A549 (cell line): ENCODE results near the gene COL16A1. TPM values are rescaled to one million over a fixed set of nuclear protein-coding genes. Genes with fewer than 3 reads are reported as not detected.

Experiments used
- ATAC-seq, 2 experiments: fragments of 200-7000 bp in 1 of 2; fragments of >200 bp in 1 of 2; cut with Nextera tagmentation in 1 of 2; cut with Tn5 transposase in 1 of 2; 3 replicates each; pipeline versions ENCODE4 v1.8.0 to v1.9.1; 2018 to 2020; ENCODE audit warnings: mild to moderate bottlenecking in 1 of 2, moderate library complexity in 1 of 2
- CTCF ChIA-PET: fragments of 300-600 bp; sonication (Branson Sonifier 250); formaldehyde crosslinking; extraction: SDS; loops from one replicate; lab custom pipeline; 2021; ENCODE audit warnings: antibody characterized with exemption, inconsistent platforms; lab: Yijun Ruan, JAX
- POLR2A ChIA-PET: fragments of 350-600 bp; formaldehyde crosslinking; extraction: SDS; loops from one replicate; lab custom pipeline; 2021; ENCODE audit warnings: antibody characterized with exemption, inconsistent platforms; lab: Yijun Ruan, JAX
- DNase-seq, 2 experiments: peaks; one replicate each; pipeline versions ENCODE4 v3.0.0 to v3.0.0-alpha.2; 2011 to 2016; ENCODE audit warnings: low read depth in 1 of 2, low spot score in 1 of 2
- FAIRE-seq: peaks from 2 replicates; lab custom pipeline; 2011; peaks lifted over from hg19 to GRCh38; lab: Jason Lieb, UNC
- H3K27ac ChIP-seq, 2 experiments: fragments of >200 bp; sonication (Bioruptor Twin); formaldehyde crosslinking; 3 replicates each; pipeline ENCODE4 v1.5.1; 2016 to 2017
- H3K4me1 ChIP-seq: fragments of >200 bp; sonication (Bioruptor Twin); formaldehyde crosslinking; 3 replicates; pipeline ENCODE4 v1.6.1; 2016
- H3K4me2 ChIP-seq: fragments of >200 bp; sonication (Bioruptor Twin); formaldehyde crosslinking; 3 replicates; pipeline ENCODE4 v1.6.1; 2016
- H3K4me3 ChIP-seq: fragments of >200 bp; sonication (Bioruptor Twin); formaldehyde crosslinking; 3 replicates; pipeline ENCODE4 v1.5.1; 2016
- H3K9me3 ChIP-seq: fragments of >200 bp; sonication (Bioruptor Twin); formaldehyde crosslinking; 3 replicates; pipeline ENCODE4 v1.6.1; 2016
- ATOH8 ChIP-seq: fragments of 250-450 bp; sonication (Bioruptor Pico); IDR thresholded peaks from 2 replicates; pipeline ENCODE4 v1.5.0; 2020; ENCODE audit warnings: low read depth, mild to moderate bottlenecking, moderate library complexity
- BCL3 ChIP-seq: fragments of >200 bp; sonication (Bioruptor Twin); formaldehyde crosslinking; IDR thresholded peaks from 3 replicates; pipeline ENCODE4 v1.6.1; 2016
- CBX2 ChIP-seq: fragments of 200-600 bp; sonication (generic); IDR thresholded peaks from 2 replicates; pipeline ENCODE4 v1.6.1; 2016; ENCODE audit warnings: low read depth, mild to moderate bottlenecking, borderline replicate concordance
- CEBPB ChIP-seq, 2 experiments: fragments of >200 bp in 1 of 2; sonication (Bioruptor Twin) in 1 of 2; formaldehyde crosslinking in 1 of 2; IDR thresholded peaks; 2 replicates each; pipeline ENCODE4 v1.6.1; 2012 to 2016
- CHD2 ChIP-seq: fragments of 150-350 bp; IDR thresholded peaks from 2 replicates; pipeline ENCODE4 v1.6.1; 2014; ENCODE audit warnings: low read length; ENCODE audit not compliant: partially characterized antibody
- EHF ChIP-seq: fragments of 250-450 bp; sonication (Bioruptor Pico); IDR thresholded peaks from 2 replicates; pipeline ENCODE4 v1.5.0; 2020; ENCODE audit warnings: mild to moderate bottlenecking
- ELK1 ChIP-seq: fragments of 150-350 bp; IDR thresholded peaks from 2 replicates; pipeline ENCODE4 v1.6.1; 2014; ENCODE audit warnings: low read depth, mild to moderate bottlenecking, low read length
- ESRRA ChIP-seq: fragments of 150-350 bp; IDR thresholded peaks from 2 replicates; pipeline ENCODE4 v1.6.1; 2014; ENCODE audit warnings: mild to moderate bottlenecking, low read length, borderline replicate concordance
- FOSL2 ChIP-seq, 2 experiments: fragments of 450-650 bp in 1 of 2; fragments of >200 bp in 1 of 2; sonication (Bioruptor Twin) in 1 of 2; formaldehyde crosslinking; IDR thresholded peaks; 2 replicates each; pipeline versions ENCODE4 v1.5.0 to v1.6.1; 2016 to 2020; ENCODE audit warnings: mild to moderate bottlenecking in 1 of 2, moderate library complexity in 1 of 2
- HOXA7 ChIP-seq: fragments of 250-450 bp; sonication (Bioruptor Pico); IDR thresholded peaks from 2 replicates; pipeline ENCODE4 v1.5.0; 2020; ENCODE audit warnings: mild to moderate bottlenecking, moderate library complexity
- JUNB ChIP-seq: fragments of >200 bp; sonication (Bioruptor Twin); formaldehyde crosslinking; IDR thresholded peaks from 2 replicates; pipeline ENCODE4 v1.6.1; 2016
- MAZ ChIP-seq: fragments of 150-350 bp; IDR thresholded peaks from 2 replicates; pipeline ENCODE4 v1.6.1; 2014; ENCODE audit warnings: antibody characterized with exemption, low read depth, low read length, borderline replicate concordance
- NFE2L2 ChIP-seq: fragments of 150-350 bp; conservative IDR thresholded peaks from 2 replicates; pipeline ENCODE4 v1.6.1; 2014; ENCODE audit warnings: low read length
- NPAS2 ChIP-seq: fragments of 250-450 bp; sonication (Bioruptor Pico); IDR thresholded peaks from 2 replicates; pipeline ENCODE4 v1.8.0; 2022; ENCODE audit warnings: mild to moderate bottlenecking, moderate library complexity, borderline replicate concordance
- NR3C1 ChIP-seq: fragments of >200 bp; sonication (Bioruptor Twin); formaldehyde crosslinking; IDR thresholded peaks from 3 replicates; pipeline ENCODE4 v1.6.1; 2017
- PBX3 ChIP-seq: IDR thresholded peaks from 2 replicates; pipeline ENCODE4 v1.6.1; 2012
- RAD21 ChIP-seq, 2 experiments: fragments of >200 bp in 1 of 2; sonication (Bioruptor Twin) in 1 of 2; formaldehyde crosslinking in 1 of 2; IDR thresholded peaks in 1 of 2; conservative IDR thresholded peaks in 1 of 2; 2 replicates in 1 of 2; 3 replicates in 1 of 2; pipeline ENCODE4 v1.6.1; 2012 to 2018; ENCODE audit warnings: inconsistent platforms in 1 of 2
- RARB ChIP-seq: fragments of 250-450 bp; sonication (Bioruptor Pico); IDR thresholded peaks from 2 replicates; pipeline ENCODE4 v1.8.0; 2021; ENCODE audit warnings: mild to moderate bottlenecking, moderate library complexity
- RCOR1 ChIP-seq: fragments of 150-350 bp; IDR thresholded peaks from 2 replicates; pipeline ENCODE4 v1.6.1; 2014; ENCODE audit warnings: antibody characterized with exemption, low read length, low read depth
- RFX5 ChIP-seq: fragments of 450-650 bp; IDR thresholded peaks from 2 replicates; pipeline ENCODE4 v1.7.1; 2014; ENCODE audit warnings: antibody characterized with exemption, mild to moderate bottlenecking, moderate library complexity
- SREBF2 ChIP-seq: fragments of 450-650 bp; IDR thresholded peaks from 2 replicates; pipeline ENCODE4 v1.6.1; 2014; ENCODE audit warnings: mild to moderate bottlenecking, moderate library complexity
- TFCP2L1 ChIP-seq: fragments of 250-450 bp; sonication (Bioruptor Pico); IDR thresholded peaks from 2 replicates; pipeline ENCODE4 v1.5.0; 2021; ENCODE audit warnings: mild to moderate bottlenecking
- TP53 ChIP-seq: fragments of 250-450 bp; sonication (Bioruptor Pico); IDR thresholded peaks from 2 replicates; pipeline ENCODE4 v1.5.0; 2021; ENCODE audit warnings: mild to moderate bottlenecking, moderate library complexity
- ZFP36 ChIP-seq: fragments of 450-650 bp; IDR thresholded peaks from 2 replicates; pipeline ENCODE4 v1.6.1; 2014; ENCODE audit warnings: borderline replicate concordance; ENCODE audit not compliant: partially characterized antibody
- WGBS: methylation state at CpG from one replicate; pipeline ENCODE4 v1.1.6; 2017; ENCODE audit errors: missing lambda C conversion rate; 5-methylcytosine and 5-hydroxymethylcytosine counted together
- polyA plus RNA-seq, 4 experiments: library from polyadenylated mRNA; depleted of rRNA in 3 of 4; stranded (reverse); fragments of >200 nt; fragmentation: RNase III in 1 of 4; extraction: RNeasy Plus Mini Kit Qiagen cat#74134 plus additional on column Dnase treatment in 1 of 4; gene quantifications; 2 replicates in 3 of 4; 3 replicates in 1 of 4; pipeline ENCODE4 v1.2.3, GENCODE V29; 2011 to 2017
- TF ChIP-seq, protein P1 (sequence below): fragments of 450-650 bp; IDR thresholded peaks from 2 replicates; pipeline ENCODE4 v1.6.1; 2014; ENCODE audit warnings: antibody characterized with exemption

The COL16A1 gene
- polyA plus RNA-seq, 2 of the 4 experiments (the other 2 are of a cell fraction) = 1.4 to 8.1 TPM

GRCh38 chr1:31609514-31610118 lies 94.2 kb downstream of the COL16A1 start:
- H3K27ac ChIP-seq = no peak overlapping the region
- ChIA-PET CTCF (interaction anchor here (1.1 to 3.3 kb wide), 3 partner anchors 8 to 60 kb away, joined by 3 to 8 read pairs (median 7); no protein-coding TSS in a partner anchor), POLR2A (no interaction called here)
- TF ChIP-seq ELK1 = no peak
- no peak for TF ChIP-seq RARB (CRISPR knock-in tag)
- TF ChIP-seq NPAS2 (CRISPR knock-in tag) = no peak
- TF ChIP-seq ATOH8 = no peak
- no peak for TF ChIP-seq ZFP36
- no peak for TF ChIP-seq CBX2
- H3K4me1 ChIP-seq = no peaks in the 10 kb centered on the region
- H3K9me3 ChIP-seq = no peaks in the 10 kb centered on the region
- ATAC-seq = no peak
- FAIRE-seq = no peak
- no peak overlapping the region for H3K4me2 ChIP-seq
- 32% methylated on average over 1 of the region's 1 CpG for WGBS
- no peak overlapping the region for H3K4me3 ChIP-seq
- no peak for DNase-seq

DNA sequence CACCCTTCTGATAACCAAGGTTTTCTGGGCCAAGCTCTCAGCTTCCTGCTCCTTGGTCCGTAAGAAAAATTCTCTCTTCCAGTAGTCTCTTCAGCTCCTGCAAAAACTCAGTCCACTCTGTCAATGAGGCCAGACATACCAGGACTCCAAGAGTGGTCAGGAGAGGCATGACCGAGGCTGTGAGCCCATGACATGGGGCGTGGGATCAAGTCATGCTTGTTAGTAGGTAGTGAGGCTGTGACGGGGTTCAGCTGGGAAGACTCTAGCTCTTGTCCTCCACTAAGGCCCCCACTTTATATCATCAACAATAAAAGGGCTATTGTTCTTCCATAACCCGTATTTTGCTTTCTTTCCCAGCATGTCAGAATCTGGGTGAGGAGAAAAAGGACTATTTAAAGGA lies 96.5 kb downstream of the COL16A1 start:
- ATAC-seq (no peak), FAIRE-seq (no peak), DNase-seq (no peak)
- POLR2A ChIA-PET = no interaction called here
- H3K4me2 ChIP-seq = no peak overlapping the region
- no peak overlapping the region for H3K27ac ChIP-seq
- H3K4me1 ChIP-seq = no peaks in the 10 kb centered on the region
- TF ChIP-seq CEBPB (IDR thresholded peaks at IDR 0.05) = no peak
- TF ChIP-seq MAZ = no peak
- TF ChIP-seq ZFP36 = no peak
- no peak for TF ChIP-seq EHF (CRISPR knock-in tag)
- TF ChIP-seq BCL3 = no peak
- TF ChIP-seq RAD21 (conservative IDR thresholded peaks at IDR 0.05 in 1 of 2, IDR thresholded peaks at IDR 0.05 in 1 of 2) = no peak
- no peak for TF ChIP-seq SREBF2
- TF ChIP-seq RFX5 = no peak
- TF ChIP-seq RCOR1 = no peak
- TF ChIP-seq, protein P1, sequence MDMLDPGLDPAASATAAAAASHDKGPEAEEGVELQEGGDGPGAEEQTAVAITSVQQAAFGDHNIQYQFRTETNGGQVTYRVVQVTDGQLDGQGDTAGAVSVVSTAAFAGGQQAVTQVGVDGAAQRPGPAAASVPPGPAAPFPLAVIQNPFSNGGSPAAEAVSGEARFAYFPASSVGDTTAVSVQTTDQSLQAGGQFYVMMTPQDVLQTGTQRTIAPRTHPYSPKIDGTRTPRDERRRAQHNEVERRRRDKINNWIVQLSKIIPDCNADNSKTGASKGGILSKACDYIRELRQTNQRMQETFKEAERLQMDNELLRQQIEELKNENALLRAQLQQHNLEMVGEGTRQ = no peak
- TF ChIP-seq TFCP2L1 (CRISPR knock-in tag) = no peak
- CTCF ChIA-PET = interaction anchor here (1.0 to 3.2 kb wide), 3 partner anchors 11 to 59 kb away, joined by 3 to 13 read pairs (median 4); no protein-coding TSS in a partner anchor
- H3K4me3 ChIP-seq = no peak overlapping the region
- no peaks in the 10 kb centered on the region for H3K9me3 ChIP-seq
- 57% methylated on average over 5 of the region's 5 CpGs for WGBS

GRCh38 chr1:31605908-31606427 lies 97.8 kb downstream of the COL16A1 start:
- POLR2A ChIA-PET = no interaction called here
- no peaks in the 10 kb centered on the region for H3K9me3 ChIP-seq
- no peak for TF ChIP-seq ZFP36
- TF ChIP-seq BCL3 = no peak
- TF ChIP-seq JUNB = no peak
- TF ChIP-seq NR3C1 = no peak
- TF ChIP-seq MAZ = no peak
- no peak for TF ChIP-seq RFX5
- TF ChIP-seq ESRRA = no peak
- TF ChIP-seq TP53 (CRISPR knock-in tag) = no peak
- TF ChIP-seq CHD2 = no peak
- no peak for TF ChIP-seq RAD21 (conservative IDR thresholded peaks at IDR 0.05 in 1 of 2, IDR thresholded peaks at IDR 0.05 in 1 of 2)
- no peak for TF ChIP-seq PBX3
- TF ChIP-seq NFE2L2 = no peak
- TF ChIP-seq NPAS2 (CRISPR knock-in tag) = no peak
- no peak for TF ChIP-seq HOXA7 (CRISPR knock-in tag)
- TF ChIP-seq FOSL2 (IDR thresholded peaks at IDR 0.05) = no peak
- no peak for TF ChIP-seq FOSL2 (CRISPR knock-in tag; IDR thresholded peaks at IDR 0.05)
- H3K27ac ChIP-seq = no peak overlapping the region
- H3K4me3 ChIP-seq = no peak overlapping the region
- WGBS = 80% methylated on average over 4 of the region's 4 CpGs
- ATAC-seq = no peak
- CTCF ChIA-PET = interaction anchor here (1.2 to 3.2 kb wide), 2 partner anchors 12 to 41 kb away, joined by 3 to 13 read pairs; no protein-coding TSS in a partner anchor
- no peak for DNase-seq
- no peak for FAIRE-seq
- no peak overlapping the region for H3K4me2 ChIP-seq
- H3K4me1 ChIP-seq = no peaks in the 10 kb centered on the region
